Measurements from ENCODE around the gene KTN1.

GRCh38 chr14:55698051-55698450, 118.0 kb downstream of the KTN1 start:
- no peak for TF ChIP-seq POLR2A (IDR thresholded peaks at IDR 0.05; ENCODE audit: low read length)
- TF ChIP-seq GATA1 (IDR thresholded peaks at IDR 0.05; ENCODE audit: low read depth, low read length), result no peak
